ENCODE data around the gene IGF1.
"Not testable (repeated sequence)": the region's sequence is repeated elsewhere in the genome, so short reads cannot be mapped to it uniquely, and the experiment has no call there.

IGF1 gene

GRCh38 chr12:102459314-102459713 is 21.0 kb downstream of the IGF1 start:
- no peak for DNase-seq

GRCh38 chr12:102454808-102455760 is 25.3 kb downstream of the IGF1 start:
- DNase-seq, result no peak

- no peak for DNase-seq
Measured at GRCh38 chr12:102454330-102454729, 26.0 kb downstream of the IGF1 start.

DNA sequence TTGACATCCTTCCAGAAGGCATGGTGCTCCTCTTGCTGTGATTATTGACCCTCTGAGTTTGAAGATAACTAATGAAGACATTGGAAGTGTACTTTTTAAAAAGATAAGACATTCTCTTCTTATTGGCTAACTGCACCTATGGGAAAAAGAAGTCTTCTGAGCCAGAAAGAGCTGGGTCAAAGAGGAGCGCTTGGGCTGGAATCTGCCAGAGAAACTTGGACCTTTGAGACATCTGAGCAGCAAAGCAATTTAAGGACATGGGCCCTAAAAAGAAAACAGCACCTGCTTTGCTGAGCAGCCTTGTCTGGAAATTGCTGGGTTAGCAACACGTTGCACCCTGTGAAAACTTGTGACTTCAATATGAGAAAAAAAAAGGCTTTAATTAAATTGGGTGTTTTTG is 27.8 kb downstream of the IGF1 start:
- DNase-seq, result no peak

GRCh38 chr12:102449018-102449417 is 31.3 kb downstream of the IGF1 start:
- DNase-seq, result not testable (repeated sequence)

DNA sequence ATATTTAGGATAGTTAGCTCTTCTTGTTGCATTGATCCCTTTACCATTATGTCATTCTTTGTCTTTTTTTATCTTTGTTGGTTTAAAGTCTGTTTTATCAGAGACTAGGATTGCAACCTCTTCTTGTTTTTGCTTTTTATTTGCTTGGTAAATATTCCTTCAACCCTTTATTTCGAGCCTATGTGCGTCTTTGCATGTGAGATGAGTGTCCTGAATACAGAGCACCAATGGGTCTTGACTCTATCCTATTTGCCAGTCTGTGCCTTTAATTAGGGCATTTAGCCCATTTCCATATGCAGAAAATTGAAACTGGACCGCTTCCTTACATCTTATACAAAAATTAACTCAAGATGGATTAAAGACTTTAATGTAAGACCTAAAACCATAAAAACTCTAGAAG is 32.9 kb downstream of the IGF1 start:
- not testable (repeated sequence) for DNase-seq

DNA sequence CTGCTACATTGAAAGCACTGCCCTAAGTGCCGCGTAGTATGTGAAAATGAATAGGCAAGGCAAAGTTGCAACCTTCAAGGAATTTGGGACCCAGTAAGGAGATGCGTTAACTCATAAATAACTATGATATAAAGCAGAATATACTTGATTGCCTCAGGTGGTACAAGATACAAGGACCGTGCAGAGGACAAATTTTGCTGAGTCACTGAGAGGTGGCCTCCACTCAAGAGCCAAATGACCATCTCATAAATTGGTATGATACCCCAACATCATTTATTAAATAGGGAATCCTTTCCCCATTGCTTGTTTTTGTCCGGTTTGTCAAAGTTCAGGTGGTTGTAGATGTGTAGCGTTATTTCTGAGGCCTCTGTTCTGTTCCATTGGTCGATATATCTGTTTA is 35.7 kb downstream of the IGF1 start:
- no peak for DNase-seq

DNA sequence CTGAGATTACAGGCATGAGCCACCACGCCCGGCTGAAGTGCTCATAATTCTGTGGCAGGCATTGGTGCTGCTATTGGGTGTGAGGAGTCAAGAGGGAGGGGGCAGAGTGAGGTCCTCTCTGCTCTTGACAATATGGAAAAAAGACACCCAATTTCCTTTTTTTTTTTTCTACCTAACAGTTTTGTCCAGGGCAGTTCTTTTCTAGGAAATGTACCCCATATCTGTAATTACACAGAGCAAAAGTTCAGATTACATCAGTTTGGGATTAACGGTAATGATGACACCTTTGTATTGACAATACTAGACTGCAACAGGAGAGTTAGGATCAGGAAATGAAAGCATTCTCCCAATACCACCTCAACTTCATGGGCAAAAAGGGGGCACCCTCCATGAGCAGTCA is 36.3 kb downstream of the IGF1 start:
- no peak for DNase-seq

- DNase-seq, result no peak
Measured at GRCh38 chr12:102441077-102441596, 39.2 kb downstream of the IGF1 start.

- no peak for DNase-seq
Measured at GRCh38 chr12:102439426-102440405, 40.6 kb downstream of the IGF1 start.

- DNase-seq, result no peak
Measured at GRCh38 chr12:102438827-102439210, 41.5 kb downstream of the IGF1 start.

- DNase-seq, result no peak
Measured at GRCh38 chr12:102438047-102438826, 42.1 kb downstream of the IGF1 start.

DNA sequence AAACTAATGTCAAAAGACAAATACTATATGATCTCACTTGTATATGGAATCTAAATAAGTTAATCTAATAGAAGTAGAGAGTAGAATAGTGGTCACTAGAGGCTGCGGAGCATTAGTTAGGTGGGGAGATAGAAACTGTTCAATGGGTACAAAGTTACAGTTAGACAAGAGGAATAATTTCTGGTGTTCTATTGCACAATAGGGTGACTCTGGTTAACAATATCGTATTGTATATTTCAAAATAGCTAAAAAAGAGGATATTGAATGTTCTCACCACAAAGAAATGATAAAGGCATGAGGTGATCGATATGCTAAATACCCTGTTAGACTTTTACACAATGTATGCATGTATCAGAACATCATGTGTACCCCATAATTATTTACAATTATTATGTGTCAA is 42.9 kb downstream of the IGF1 start:
- DNase-seq, result no peak

DNA sequence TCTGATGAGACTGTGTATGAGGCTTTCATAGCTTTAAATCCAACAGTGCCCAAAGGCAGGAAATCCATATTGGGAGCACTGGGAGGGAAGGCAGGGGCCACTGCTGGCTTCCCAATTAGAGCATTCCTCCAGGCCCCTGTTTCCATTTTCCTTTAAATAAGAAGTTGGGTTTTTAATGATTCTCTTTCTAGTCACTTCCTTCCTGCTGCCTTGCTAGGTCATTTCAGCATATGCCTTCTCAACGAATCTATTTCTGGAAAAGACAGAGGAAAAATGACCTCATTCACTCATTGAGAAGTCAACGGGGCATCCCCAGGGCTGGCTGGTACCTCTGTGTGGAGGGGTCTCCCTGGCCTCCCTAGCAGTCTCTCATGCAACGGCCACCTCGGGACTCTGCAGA is 43.5 kb downstream of the IGF1 start:
- no peak for DNase-seq

DNA sequence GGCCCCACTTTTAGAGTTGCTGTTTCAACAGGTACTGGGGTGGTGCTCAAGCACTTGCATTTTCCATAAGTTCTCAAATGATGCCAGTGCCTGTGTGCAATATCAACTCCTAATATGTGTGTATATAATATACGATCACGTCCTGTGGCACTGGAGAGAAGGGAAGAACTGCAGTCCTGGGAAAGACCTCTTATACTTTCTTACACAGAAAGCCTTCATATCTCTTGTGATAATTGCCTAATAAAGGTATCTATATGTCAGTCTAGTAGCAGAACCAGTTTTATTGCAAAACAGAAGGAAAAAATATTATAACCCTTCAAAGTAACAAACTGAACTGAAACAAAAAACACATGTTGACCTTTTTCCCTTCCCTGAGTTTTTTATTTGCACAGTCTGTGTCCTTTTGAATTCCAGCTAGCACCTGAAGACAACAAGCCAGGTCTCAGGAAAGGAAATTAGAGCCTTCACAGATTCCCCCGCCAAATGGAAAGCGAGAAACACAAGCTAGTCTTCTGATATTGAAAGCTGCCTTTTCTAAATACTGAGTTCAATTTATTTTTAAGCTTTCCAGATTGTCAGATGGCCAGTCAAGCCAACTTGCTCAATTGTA is 44.4 kb downstream of the IGF1 start:
- no peak for DNase-seq

DNA sequence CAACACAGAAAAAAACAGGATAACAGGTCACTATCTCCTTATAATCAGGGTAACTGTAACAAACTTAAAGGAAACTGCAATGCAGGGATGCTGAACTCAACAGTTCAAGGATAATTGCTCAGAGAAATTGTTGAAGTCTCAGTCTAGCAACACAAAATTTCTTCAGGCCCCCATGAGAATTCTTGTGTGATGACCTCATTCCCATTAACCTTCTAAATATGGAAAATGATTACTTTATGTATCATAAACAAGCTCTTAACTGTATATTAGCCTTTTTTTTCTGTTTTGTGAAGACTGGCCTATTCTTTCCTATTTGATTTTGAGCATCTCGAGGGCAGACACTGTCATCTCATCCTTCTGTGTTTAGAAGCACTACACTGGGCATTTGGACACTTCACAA is 47.1 kb downstream of the IGF1 start:
- no peak for DNase-seq

- DNase-seq, result no peak
Measured at GRCh38 chr12:102430661-102431060, 49.7 kb downstream of the IGF1 start.

GRCh38 chr12:102429211-102430154 is 50.9 kb downstream of the IGF1 start:
- DNase-seq, result no peak

DNA sequence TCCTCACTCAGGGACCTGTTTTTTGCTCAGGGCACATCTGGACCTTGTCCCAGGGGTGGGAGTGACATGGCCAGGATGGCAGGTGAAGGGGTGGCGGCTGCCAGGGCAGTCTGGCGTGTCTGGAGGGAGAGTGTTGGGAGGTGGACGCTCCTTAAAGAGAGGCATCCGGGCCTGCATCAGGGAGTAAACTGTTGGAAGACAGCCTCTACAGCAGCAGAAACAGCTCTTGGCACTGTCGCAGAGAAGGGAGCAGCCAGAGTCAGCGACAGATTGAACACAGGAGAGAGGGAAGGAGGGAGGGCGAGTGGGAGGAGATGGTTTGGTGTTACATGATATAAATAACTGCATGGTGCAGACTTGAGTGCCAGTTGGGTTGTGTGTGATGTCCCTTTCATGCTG is 52.8 kb downstream of the IGF1 start:
- DNase-seq, result no peak

DNA sequence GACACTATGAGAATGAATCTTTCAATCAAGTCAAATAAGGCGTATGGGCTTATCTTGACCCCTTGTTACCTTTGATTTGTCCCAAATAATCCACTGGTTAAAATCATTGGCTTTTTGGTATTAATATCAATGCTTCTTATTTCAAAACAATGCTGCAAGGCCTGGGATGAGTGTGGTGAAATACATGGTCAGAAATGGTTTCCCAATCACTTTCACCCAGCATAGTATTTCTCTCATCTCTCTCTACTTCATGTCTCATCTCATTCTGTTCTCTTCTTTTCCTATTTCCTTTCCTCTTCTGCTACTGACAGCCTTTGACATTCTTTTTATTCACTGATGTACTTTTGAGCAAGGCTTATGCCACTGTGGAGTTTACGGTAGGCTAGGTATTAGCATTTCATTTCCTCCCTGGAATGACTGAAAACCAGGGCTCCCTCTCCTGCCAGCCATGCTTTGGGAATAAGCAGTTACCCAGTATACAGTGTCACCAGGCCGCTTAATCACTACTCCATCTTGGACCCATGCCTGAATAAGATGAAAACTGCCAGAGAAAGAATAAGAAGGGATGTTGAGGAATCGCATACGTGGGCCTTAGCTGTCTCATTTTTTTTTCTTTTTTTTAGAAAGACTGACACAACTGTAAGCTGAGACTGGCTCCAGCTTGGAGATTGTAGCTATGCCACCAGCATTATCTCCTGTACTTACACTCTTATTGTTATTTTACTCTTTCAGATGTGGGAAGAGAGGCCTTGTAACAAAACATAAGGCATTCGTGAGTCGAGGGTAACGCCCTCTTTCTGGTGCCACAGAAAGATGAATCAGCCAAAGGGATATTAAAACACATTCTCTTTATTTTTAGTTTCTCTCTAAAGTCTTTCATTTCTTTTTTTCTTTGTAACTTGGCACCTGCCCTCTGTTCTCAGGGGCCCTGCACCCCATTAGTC is 53.5 kb downstream of the IGF1 start:
- no peak for DNase-seq

Data from NCI-H2029 (cell line).